Osteoblast (primary cell): ENCODE measurements around the gene SPAG8. TPM values are rescaled to one million over a fixed set of nuclear protein-coding genes. Genes with fewer than 3 reads are reported as not detected.

Source experiments
- DNase-seq: peaks from one replicate; pipeline ENCODE4 v3.0.0; 2011; ENCODE audit warnings: low spot score, mixed read lengths; ENCODE audit not compliant: insufficient read length; ENCODE audit errors: missing footprints
- H2AFZ ChIP-seq: 2 replicates; pipeline ENCODE4 v1.6.0; 2011; ENCODE audit warnings: mild to moderate bottlenecking, low read length
- H3K27ac ChIP-seq: 2 replicates; pipeline ENCODE4 v1.5.1; 2011; ENCODE audit warnings: mild to moderate bottlenecking, low read depth, low read length, moderate library complexity
- H3K27me3 ChIP-seq: 2 replicates; pipeline ENCODE4 v1.6.0; 2012; ENCODE audit warnings: mild to moderate bottlenecking, control low read depth, inconsistent platforms, low read length, moderate library complexity; ENCODE audit not compliant: insufficient read depth
- H3K36me3 ChIP-seq: 2 replicates; pipeline ENCODE4 v1.5.1; 2011; ENCODE audit warnings: mild to moderate bottlenecking, low read length, control low read depth, moderate library complexity; ENCODE audit not compliant: insufficient read depth
- H3K4me1 ChIP-seq: 2 replicates; pipeline ENCODE4 v1.5.1; 2011; ENCODE audit warnings: mild to moderate bottlenecking, low read length, control low read depth, moderate library complexity; ENCODE audit not compliant: insufficient read depth
- H3K4me2 ChIP-seq: 2 replicates; pipeline ENCODE4 v1.6.0; 2011; ENCODE audit warnings: mild to moderate bottlenecking, low read length; ENCODE audit not compliant: insufficient read depth
- H3K4me3 ChIP-seq: fragments of 200-600 bp; sonication (generic); 3 replicates; pipeline ENCODE4 v1.5.1; 2012; ENCODE audit warnings: mild to moderate bottlenecking, low read length, inconsistent platforms; ENCODE audit not compliant: insufficient read depth
- H3K79me2 ChIP-seq: 2 replicates; pipeline ENCODE4 v1.6.0; 2012; ENCODE audit warnings: mild to moderate bottlenecking, low read length, control low read depth, inconsistent platforms; ENCODE audit not compliant: insufficient read depth
- H3K9me3 ChIP-seq: 2 replicates; pipeline ENCODE4 v1.5.1; 2011; ENCODE audit warnings: low read depth, low read length, control low read depth
- H4K20me1 ChIP-seq: 2 replicates; pipeline ENCODE4 v1.6.0; 2012; ENCODE audit warnings: mild to moderate bottlenecking, low read length, control low read depth; ENCODE audit not compliant: insufficient read depth
- total RNA-seq: library from RNA; depleted of rRNA; stranded (reverse); fragments of >200 nt; gene quantifications from 2 replicates; pipeline ENCODE4 v1.2.3, GENCODE V29; 2012
- TF ChIP-seq, protein P1 (sequence below): IDR thresholded peaks from 2 replicates; pipeline ENCODE4 v1.5.1; 2011; ENCODE audit warnings: mild to moderate bottlenecking, low read depth, low read length, moderate library complexity; ENCODE audit errors: extremely low read depth

The SPAG8 gene
- total RNA-seq, 1 donor: 2.2 TPM

DNA sequence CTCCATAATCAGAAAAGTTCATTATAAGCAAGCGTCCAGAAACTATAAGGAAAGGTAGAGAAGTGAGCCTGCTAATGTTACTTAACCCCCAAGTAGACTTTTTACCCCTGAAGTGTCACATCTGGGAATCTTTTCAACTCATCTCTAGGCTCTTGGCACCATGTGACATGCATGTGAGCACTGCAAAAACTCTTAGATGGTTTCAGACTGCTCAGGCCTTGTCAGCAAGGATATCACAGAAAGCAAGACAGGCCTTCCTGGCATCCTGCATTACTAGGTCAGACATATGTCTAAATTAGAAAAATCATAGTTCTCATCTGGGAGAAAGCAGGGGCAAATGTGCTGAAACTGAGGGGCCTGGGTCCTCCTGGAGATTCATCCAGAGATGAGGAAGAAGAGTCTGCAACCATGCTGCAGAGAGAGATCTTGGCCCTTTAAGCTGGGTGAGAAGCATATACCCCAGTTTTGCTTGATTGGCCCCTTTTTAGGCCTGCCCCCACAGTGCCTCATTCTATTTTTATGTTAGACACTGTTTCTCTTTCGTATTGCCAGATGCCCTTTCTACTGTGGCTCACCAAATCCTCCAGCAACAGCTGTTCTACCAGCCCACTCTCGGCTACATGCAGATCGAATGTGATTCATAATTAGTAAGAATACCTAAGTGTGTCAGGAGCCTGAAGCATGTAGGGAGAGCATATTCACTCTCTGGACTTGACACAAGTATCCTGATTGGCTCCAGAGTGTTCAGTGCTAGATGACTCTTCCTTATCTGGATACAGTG lies 35.9 kb upstream of the SPAG8 start:
- H3K4me3 ChIP-seq: peak overlapping the region; percentile 44
- H3K4me2 ChIP-seq: peak overlapping the region; percentile 75
- H3K4me1 ChIP-seq: peaks cover 31% of the 10 kb centered on the region
- peaks cover 2% of the 10 kb centered on the region for H3K36me3 ChIP-seq
- DNase-seq: peak; percentile 98
- H2AFZ ChIP-seq: peak overlapping the region; percentile 64
- peak overlapping the region; percentile 77 for H3K27ac ChIP-seq
- no peaks in the 10 kb centered on the region for H3K9me3 ChIP-seq
- TF ChIP-seq, protein P1, sequence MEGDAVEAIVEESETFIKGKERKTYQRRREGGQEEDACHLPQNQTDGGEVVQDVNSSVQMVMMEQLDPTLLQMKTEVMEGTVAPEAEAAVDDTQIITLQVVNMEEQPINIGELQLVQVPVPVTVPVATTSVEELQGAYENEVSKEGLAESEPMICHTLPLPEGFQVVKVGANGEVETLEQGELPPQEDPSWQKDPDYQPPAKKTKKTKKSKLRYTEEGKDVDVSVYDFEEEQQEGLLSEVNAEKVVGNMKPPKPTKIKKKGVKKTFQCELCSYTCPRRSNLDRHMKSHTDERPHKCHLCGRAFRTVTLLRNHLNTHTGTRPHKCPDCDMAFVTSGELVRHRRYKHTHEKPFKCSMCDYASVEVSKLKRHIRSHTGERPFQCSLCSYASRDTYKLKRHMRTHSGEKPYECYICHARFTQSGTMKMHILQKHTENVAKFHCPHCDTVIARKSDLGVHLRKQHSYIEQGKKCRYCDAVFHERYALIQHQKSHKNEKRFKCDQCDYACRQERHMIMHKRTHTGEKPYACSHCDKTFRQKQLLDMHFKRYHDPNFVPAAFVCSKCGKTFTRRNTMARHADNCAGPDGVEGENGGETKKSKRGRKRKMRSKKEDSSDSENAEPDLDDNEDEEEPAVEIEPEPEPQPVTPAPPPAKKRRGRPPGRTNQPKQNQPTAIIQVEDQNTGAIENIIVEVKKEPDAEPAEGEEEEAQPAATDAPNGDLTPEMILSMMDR: no peak
- H3K79me2 ChIP-seq: no peaks in the 10 kb centered on the region
- H3K27me3 ChIP-seq: no peaks in the 10 kb centered on the region
- H4K20me1 ChIP-seq: no peaks in the 10 kb centered on the region

DNA sequence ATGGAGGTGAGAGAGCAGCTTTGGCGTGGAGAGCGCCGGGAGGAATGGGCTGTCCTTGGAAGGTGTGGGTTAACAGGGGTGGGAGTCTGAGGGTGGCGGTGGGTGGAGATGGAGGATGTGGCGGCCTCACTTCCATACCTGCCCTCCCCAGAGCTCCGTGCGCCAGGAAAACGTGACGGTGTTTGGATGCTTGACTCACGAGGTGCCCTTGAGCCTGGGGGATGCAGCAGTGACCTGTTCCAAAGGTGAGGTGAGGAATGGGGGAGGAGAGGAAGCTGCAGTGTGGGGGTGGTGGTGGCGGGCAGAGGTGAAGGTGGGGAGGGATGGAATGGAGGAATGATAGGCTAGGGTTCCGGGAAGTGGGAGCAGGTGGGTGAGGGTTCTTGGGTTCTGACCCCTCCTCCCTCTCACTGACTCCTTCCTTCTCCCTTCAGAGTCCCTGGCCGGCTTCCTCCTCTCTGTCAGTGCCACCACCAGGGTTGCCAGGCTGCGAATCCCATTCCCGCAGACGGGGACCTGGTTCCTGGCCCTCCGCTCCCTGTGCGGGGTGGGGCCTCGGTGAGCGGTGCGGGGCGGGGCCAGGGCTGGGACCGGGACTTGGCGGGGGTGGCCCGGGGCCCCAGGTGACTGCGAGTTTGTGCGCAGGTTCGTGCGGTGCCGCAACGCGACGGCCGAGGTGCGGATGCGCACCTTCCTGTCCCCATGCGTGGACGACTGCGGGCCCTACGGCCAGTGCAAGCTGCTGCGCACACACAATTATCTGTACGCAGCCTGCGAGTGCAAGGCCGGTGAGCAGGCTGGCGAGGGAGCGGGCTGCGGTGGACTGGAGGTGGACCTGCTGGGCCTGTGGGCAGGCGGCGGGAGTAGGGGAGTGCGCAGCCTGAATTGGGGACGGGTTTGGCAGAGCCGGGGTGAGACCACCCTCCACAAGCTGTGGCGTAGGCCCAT lies 34.0 kb upstream of the SPAG8 start:
- Histone ChIP-seq H3K9me3 (no peaks in the 10 kb centered on the region), H3K4me1 (peaks cover 31% of the 10 kb centered on the region), H3K4me3 (no peak overlapping the region), H3K36me3 (peaks cover 2% of the 10 kb centered on the region), H3K79me2 (no peaks in the 10 kb centered on the region), H4K20me1 (no peaks in the 10 kb centered on the region), H3K27me3 (no peaks in the 10 kb centered on the region), H3K4me2 (no peak overlapping the region), H3K27ac (peak overlapping the region; percentile 62), H2AFZ (no peak overlapping the region)
- DNase-seq: no peak
- TF ChIP-seq, protein P1: no peak

DNA sequence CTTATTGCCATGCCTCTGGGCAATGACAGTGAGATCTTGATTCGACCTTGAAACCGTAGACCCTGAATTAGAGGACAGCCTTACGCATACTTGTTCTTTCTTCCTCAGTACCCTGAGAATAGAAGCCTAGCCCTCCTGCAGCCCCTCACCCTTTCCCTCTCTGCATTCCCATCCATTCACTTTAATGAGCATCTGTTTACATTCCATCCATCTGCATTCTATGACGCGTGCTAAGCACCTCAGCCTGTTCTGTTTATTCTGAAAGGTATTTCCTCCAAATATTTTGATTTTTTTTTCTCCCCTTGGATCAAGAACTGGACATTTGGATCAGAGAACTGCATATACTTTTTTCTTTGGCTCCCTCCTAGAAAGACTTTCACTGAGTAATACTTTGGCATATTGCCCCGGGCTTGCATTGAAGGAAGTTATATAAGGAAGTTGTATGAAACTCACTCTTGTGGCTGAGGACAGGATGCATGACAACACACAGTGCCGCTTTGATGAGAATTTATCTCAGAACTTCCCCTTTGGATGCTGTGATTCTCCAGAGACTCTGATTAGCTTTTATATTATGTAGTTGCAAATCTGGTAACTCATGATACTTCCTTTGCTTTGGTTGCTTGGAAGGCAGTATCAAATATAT lies 32.7 kb upstream of the SPAG8 start:
- Histone ChIP-seq H3K36me3 (peaks cover under 1% of the 10 kb centered on the region), H3K4me3 (no peak overlapping the region), H3K27ac (peak overlapping the region; percentile 62), H3K4me2 (peak overlapping the region; percentile 20), H3K27me3 (no peaks in the 10 kb centered on the region), H2AFZ (no peak overlapping the region), H3K9me3 (no peaks in the 10 kb centered on the region), H3K4me1 (peaks cover 31% of the 10 kb centered on the region), H4K20me1 (no peaks in the 10 kb centered on the region), H3K79me2 (no peaks in the 10 kb centered on the region)
- TF ChIP-seq, protein P1: no peak
- DNase-seq: peak; percentile 98
